Measurements from ENCODE around the gene PER1. TPM values are rescaled to one million over a fixed set of nuclear protein-coding genes. Genes with fewer than 3 reads are reported as not detected.

The PER1 gene
- total and polyA plus RNA-seq, 2 of the 13 experiments (the other 11 are each of a cell fraction or from before 2014, with no cell fraction given), result 2.6 to 3.6 TPM

GRCh38 chr17:8118769-8119580, 33.2 kb downstream of the PER1 start (continued):
- TF ChIP-seq MTF2 (CRISPR knock-in tag; IDR thresholded peaks at IDR 0.05; ENCODE audit: borderline replicate concordance), result no peak; the same call in 1 of the 2 replicates
- no peak for TF ChIP-seq PLRG1 (conservative IDR thresholded peaks at IDR 0.05)
- TF ChIP-seq IRF2 (CRISPR knock-in tag; IDR thresholded peaks at IDR 0.05), result no peak
- TF ChIP-seq ZNF468 (CRISPR knock-in tag; IDR thresholded peaks at IDR 0.05), result no peak
- TF ChIP-seq CREB1 (IDR thresholded peaks at IDR 0.05), result no peak
- TF ChIP-seq CREB1 (CRISPR knock-in tag; IDR thresholded peaks at IDR 0.05), result no peak; the same call in 1 of the 2 replicates
- no peak for TF ChIP-seq ZNF30 (CRISPR knock-in tag; IDR thresholded peaks at IDR 0.05)
- TF ChIP-seq, protein P1, sequence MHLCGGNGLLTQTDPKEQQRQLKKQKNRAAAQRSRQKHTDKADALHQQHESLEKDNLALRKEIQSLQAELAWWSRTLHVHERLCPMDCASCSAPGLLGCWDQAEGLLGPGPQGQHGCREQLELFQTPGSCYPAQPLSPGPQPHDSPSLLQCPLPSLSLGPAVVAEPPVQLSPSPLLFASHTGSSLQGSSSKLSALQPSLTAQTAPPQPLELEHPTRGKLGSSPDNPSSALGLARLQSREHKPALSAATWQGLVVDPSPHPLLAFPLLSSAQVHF (CRISPR knock-in tag; IDR thresholded peaks at IDR 0.05), result no peak
- TF ChIP-seq U2AF2 (IDR thresholded peaks at IDR 0.05; ENCODE audit: low read depth, low read length), result no peak
- no peak for TF ChIP-seq ZFYVE20 (CRISPR knock-in tag; IDR thresholded peaks at IDR 0.05; ENCODE audit: borderline replicate concordance, low read depth)
- TF ChIP-seq MATR3 (CRISPR knock-in tag; IDR thresholded peaks at IDR 0.05), result no peak
- TF ChIP-seq, protein P2, sequence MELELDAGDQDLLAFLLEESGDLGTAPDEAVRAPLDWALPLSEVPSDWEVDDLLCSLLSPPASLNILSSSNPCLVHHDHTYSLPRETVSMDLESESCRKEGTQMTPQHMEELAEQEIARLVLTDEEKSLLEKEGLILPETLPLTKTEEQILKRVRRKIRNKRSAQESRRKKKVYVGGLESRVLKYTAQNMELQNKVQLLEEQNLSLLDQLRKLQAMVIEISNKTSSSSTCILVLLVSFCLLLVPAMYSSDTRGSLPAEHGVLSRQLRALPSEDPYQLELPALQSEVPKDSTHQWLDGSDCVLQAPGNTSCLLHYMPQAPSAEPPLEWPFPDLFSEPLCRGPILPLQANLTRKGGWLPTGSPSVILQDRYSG (CRISPR knock-in tag; IDR thresholded peaks at IDR 0.05), result no peak
- no peak; the same call in 1 of the 2 replicates for TF ChIP-seq ZFY (CRISPR knock-in tag; IDR thresholded peaks at IDR 0.05)
- TF ChIP-seq ZNF772 (CRISPR knock-in tag; IDR thresholded peaks at IDR 0.05), result no peak
- no peak for TF ChIP-seq ZNF3 (CRISPR knock-in tag; IDR thresholded peaks at IDR 0.05)
- no peak for TF ChIP-seq ZNF670 (CRISPR knock-in tag; IDR thresholded peaks at IDR 0.05; ENCODE audit: borderline replicate concordance)
- TF ChIP-seq ZXDC (CRISPR knock-in tag; IDR thresholded peaks at IDR 0.05), result no peak
- no peak for TF ChIP-seq ZNF20 (CRISPR knock-in tag; IDR thresholded peaks at IDR 0.05)
- TF ChIP-seq ZNF598 (CRISPR knock-in tag; IDR thresholded peaks at IDR 0.05; ENCODE audit: borderline replicate concordance), result peak; percentile 46; the same call in 1 of the 2 replicates
- TF ChIP-seq PHF8 (CRISPR knock-in tag; IDR thresholded peaks at IDR 0.05), result no peak
- no peak for TF ChIP-seq FOSL2 (CRISPR knock-in tag; IDR thresholded peaks at IDR 0.05)
- peak; percentile 10; the same call in 1 of the 2 replicates for TF ChIP-seq TFAP4 (IDR thresholded peaks at IDR 0.05; ENCODE audit: borderline replicate concordance, low read depth)
- TF ChIP-seq AGO2 (optimal IDR thresholded peaks at IDR 0.05; ENCODE audit: low read depth, low read length), result no peak
- TF ChIP-seq SIX4 (CRISPR knock-in tag; IDR thresholded peaks at IDR 0.05), result no peak
- no peak for TF ChIP-seq ZNF101 (CRISPR knock-in tag; IDR thresholded peaks at IDR 0.05; ENCODE audit: borderline replicate concordance, low read depth)
- TF ChIP-seq SRF (IDR thresholded peaks at IDR 0.05; ENCODE audit: low read depth, low read length), result no peak

Measured in HepG2 (cell line).